Measurements from ENCODE around the gene TAB2. TPM values are rescaled to one million over a fixed set of nuclear protein-coding genes. Genes with fewer than 3 reads are reported as not detected.

Gene TAB2
- polyA plus RNA-seq, 3 donors, result 3.1 to 32.0 (median 6.0) TPM

DNA sequence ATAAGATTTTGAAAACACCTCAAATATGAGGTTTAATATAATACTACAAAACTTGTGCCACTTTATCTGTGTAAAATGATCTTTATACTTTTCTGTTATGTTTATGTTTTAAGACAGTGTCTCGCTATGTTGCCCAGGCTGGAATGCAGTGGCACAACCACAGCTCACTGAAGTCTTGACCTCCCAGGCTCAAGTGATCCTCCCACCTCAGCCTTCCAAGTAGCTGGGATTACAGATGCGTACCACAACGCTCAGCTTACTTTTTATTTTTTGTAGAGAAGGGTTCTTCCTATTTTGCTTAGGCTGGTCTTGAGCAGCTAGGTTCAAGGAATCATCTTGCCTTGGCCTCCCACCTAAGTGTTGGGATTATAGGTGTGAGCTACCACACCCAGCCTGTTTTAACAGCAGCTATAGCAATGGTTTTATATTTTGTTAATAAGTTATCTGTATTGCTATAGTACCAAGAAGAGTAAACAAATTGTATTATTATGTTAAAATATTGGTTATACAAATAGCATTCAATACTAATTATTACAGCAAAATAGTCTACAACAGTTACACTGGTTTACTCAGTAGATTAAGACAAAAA lies 8.2 kb downstream of the TAB2 start:
- H3K4me3 Mint-ChIP-seq, result no peak overlapping the region
- Histone ChIP-seq H3K27ac (ENCODE audit: low read depth in 1 of 2, low read length in 2 of 2) (peak overlapping the region in 1 of 2 donors; percentile 4), H3K4me2 (replicated peaks; ENCODE audit: extremely low read depth, low read length, poor library complexity, severe bottlenecking) (no peak overlapping the region), H3K9ac (ENCODE audit: insufficient read depth, low read length, poor library complexity, severe bottlenecking) (no peak overlapping the region), H3K27me3 (ENCODE audit: control insufficient read depth in 2 of 2, insufficient read depth in 2 of 2, low read length in 2 of 2) (no peaks in the 10 kb centered on the region), H4K20me1 (ENCODE audit: insufficient read depth, low read length) (peaks cover 99% of the 10 kb centered on the region), H3K79me2 (ENCODE audit: insufficient read depth, low read length) (peaks cover 100% of the 10 kb centered on the region), H3K36me3 (replicated peaks in 1 of 2; ENCODE audit: control insufficient read depth in 1 of 2, insufficient read depth in 2 of 2, low read length in 2 of 2) (no peaks in the 10 kb centered on the region), H3K4me1 (ENCODE audit: control insufficient read depth in 1 of 2, insufficient read depth in 2 of 2, low read length in 2 of 2) (peaks cover 7 to 21% of the 10 kb centered on the region in 2 donors), H2AFZ (ENCODE audit: insufficient read depth, low read depth, low read length, poor library complexity, severe bottlenecking) (no peak overlapping the region), H3K4me3 (replicated peaks in 1 of 3; ENCODE audit: low read depth in 2 of 3, low read length in 3 of 3) (no peak overlapping the region), H3K9me3 (replicated peaks in 1 of 2; ENCODE audit: control insufficient read depth in 1 of 2, insufficient read depth in 1 of 2, low read length in 2 of 2) (no peaks in the 10 kb centered on the region)
- no peak for DNase-seq
- H3K36me3 Mint-ChIP-seq, result peaks cover 0 to 5% of the 10 kb centered on the region in 2 donors
- H3K4me1 Mint-ChIP-seq, result peaks cover 63% of the 10 kb centered on the region
- peak overlapping the region in 3 of 7 donors; percentile 40 to 80 (median 58) for H3K27ac Mint-ChIP-seq
- 100% methylated on average over 1 of the region's 3 CpGs for WGBS (ENCODE audit: insufficient coverage)
- H3K27me3 Mint-ChIP-seq (ENCODE audit: low read depth in 3 of 3), result no peaks in the 10 kb centered on the region
- intact Hi-C loops (cut with micrococcal nuclease), result no loop called here
- H3K9me3 Mint-ChIP-seq, result no peaks in the 10 kb centered on the region
- TF ChIP-seq, protein P1, sequence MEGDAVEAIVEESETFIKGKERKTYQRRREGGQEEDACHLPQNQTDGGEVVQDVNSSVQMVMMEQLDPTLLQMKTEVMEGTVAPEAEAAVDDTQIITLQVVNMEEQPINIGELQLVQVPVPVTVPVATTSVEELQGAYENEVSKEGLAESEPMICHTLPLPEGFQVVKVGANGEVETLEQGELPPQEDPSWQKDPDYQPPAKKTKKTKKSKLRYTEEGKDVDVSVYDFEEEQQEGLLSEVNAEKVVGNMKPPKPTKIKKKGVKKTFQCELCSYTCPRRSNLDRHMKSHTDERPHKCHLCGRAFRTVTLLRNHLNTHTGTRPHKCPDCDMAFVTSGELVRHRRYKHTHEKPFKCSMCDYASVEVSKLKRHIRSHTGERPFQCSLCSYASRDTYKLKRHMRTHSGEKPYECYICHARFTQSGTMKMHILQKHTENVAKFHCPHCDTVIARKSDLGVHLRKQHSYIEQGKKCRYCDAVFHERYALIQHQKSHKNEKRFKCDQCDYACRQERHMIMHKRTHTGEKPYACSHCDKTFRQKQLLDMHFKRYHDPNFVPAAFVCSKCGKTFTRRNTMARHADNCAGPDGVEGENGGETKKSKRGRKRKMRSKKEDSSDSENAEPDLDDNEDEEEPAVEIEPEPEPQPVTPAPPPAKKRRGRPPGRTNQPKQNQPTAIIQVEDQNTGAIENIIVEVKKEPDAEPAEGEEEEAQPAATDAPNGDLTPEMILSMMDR (IDR thresholded peaks at IDR 0.05), result no peak

DNA sequence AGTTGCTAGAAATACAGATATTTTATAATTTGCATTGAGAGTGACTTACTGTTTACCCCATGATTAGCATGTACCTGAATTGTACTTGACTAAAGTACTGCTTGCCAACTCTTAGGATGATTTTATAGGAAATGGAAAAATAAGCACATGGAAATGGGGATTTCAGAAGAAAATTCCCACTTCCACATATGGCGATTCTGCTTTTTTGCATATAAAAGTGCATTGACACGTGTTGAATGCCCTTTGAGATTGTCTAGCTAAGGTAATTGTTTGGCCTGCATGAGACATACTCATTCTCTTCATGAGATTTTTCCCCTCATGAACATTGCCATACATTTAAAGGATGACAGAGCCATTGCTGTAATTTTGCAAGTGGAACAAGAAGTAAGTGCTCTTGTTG lies 10.1 kb downstream of the TAB2 start:
- no peaks in the 10 kb centered on the region for H3K36me3 ChIP-seq (replicated peaks in 1 of 2; ENCODE audit: control insufficient read depth in 1 of 2, insufficient read depth in 2 of 2, low read length in 2 of 2)
- H3K4me1 Mint-ChIP-seq, result peaks cover 69% of the 10 kb centered on the region
- intact Hi-C loops (cut with micrococcal nuclease), result no loop called here
- no CpG with 5 or more reads among the region's 2 CpGs for WGBS (ENCODE audit: insufficient coverage)
- H3K79me2 ChIP-seq (ENCODE audit: insufficient read depth, low read length), result peaks cover 100% of the 10 kb centered on the region
- no peak overlapping the region for H3K4me3 Mint-ChIP-seq
- no peaks in the 10 kb centered on the region for H3K27me3 Mint-ChIP-seq (ENCODE audit: low read depth in 3 of 3)
- peaks cover 10 to 20% of the 10 kb centered on the region in 2 donors for H3K4me1 ChIP-seq (ENCODE audit: control insufficient read depth in 1 of 2, insufficient read depth in 2 of 2, low read length in 2 of 2)
- H3K4me3 ChIP-seq (replicated peaks in 1 of 3; ENCODE audit: low read depth in 2 of 3, low read length in 3 of 3), result no peak overlapping the region
- H3K27ac ChIP-seq (ENCODE audit: low read depth in 1 of 2, low read length in 2 of 2), result no peak overlapping the region
- H2AFZ ChIP-seq (ENCODE audit: insufficient read depth, low read depth, low read length, poor library complexity, severe bottlenecking), result no peak overlapping the region
- H3K9me3 Mint-ChIP-seq, result no peaks in the 10 kb centered on the region
- H3K27ac Mint-ChIP-seq, result no peak overlapping the region
- H3K36me3 Mint-ChIP-seq, result peaks cover 0 to 5% of the 10 kb centered on the region in 2 donors
- H3K27me3 ChIP-seq (ENCODE audit: control insufficient read depth in 2 of 2, insufficient read depth in 2 of 2, low read length in 2 of 2), result no peaks in the 10 kb centered on the region
- no peak overlapping the region for H3K4me2 ChIP-seq (replicated peaks; ENCODE audit: extremely low read depth, low read length, poor library complexity, severe bottlenecking)
- TF ChIP-seq, protein P1 (IDR thresholded peaks at IDR 0.05), result no peak
- no peak overlapping the region for H3K9ac ChIP-seq (ENCODE audit: insufficient read depth, low read length, poor library complexity, severe bottlenecking)
- no peak for DNase-seq
- peaks cover 99% of the 10 kb centered on the region for H4K20me1 ChIP-seq (ENCODE audit: insufficient read depth, low read length)
- no peaks in the 10 kb centered on the region for H3K9me3 ChIP-seq (replicated peaks in 1 of 2; ENCODE audit: control insufficient read depth in 1 of 2, insufficient read depth in 1 of 2, low read length in 2 of 2)
